SU-DHL-6 (cell line): ENCODE measurements around the gene ATP11A.

Experiments used
- CTCF ChIP-seq: fragments of 200-600 bp; sonication (generic); IDR thresholded peaks from one replicate; pipeline ENCODE4 v1.5.1; 2017; ENCODE audit warnings: antibody characterized with exemption, mild to moderate bottlenecking, low read length, moderate library complexity; ENCODE audit not compliant: insufficient read depth, poor library complexity, severe bottlenecking
- EZH2phosphoT487 ChIP-seq: fragments of 200-600 bp; sonication (generic), shearing (Covaris generic); conservative IDR thresholded peaks from 2 replicates; pipeline ENCODE4 v1.6.1; 2018; ENCODE audit warnings: mild to moderate bottlenecking, antibody characterized with exemption, low read length, moderate library complexity, mixed read lengths

GRCh38 chr13:112768795-112769481 is 79.1 kb downstream of the ATP11A start:
- no peak for TF ChIP-seq CTCF
- no peak for TF ChIP-seq EZH2phosphoT487
